K562 (cell line): Measurements from ENCODE around the gene ZBTB16. TPM values are rescaled to one million over a fixed set of nuclear protein-coding genes. Genes with fewer than 3 reads are reported as not detected.

Source experiments
- polyA plus RNA-seq, 8 experiments: library from polyadenylated mRNA; depleted of rRNA in 4 of 8; stranded (reverse) in 5 of 8; unstranded in 3 of 8; fragments of >200 nt; fragmentation: Nextera tagmentation in 2 of 8; fragmentation: Illumina TruSeq in 1 of 8; extraction: Ambion mirVana in 2 of 8; extraction: Trizol in 1 of 8; gene quantifications; 2 replicates each; pipeline versions ENCODE4 v1.2.1 to v1.2.3, GENCODE V29; 2011 to 2014; ENCODE audit warnings: inconsistent platforms in 1 of 8, missing spikeins in 1 of 8
- total RNA-seq, 7 experiments: library from RNA; depleted of rRNA in 6 of 7; stranded (reverse); fragments of >200 nt in 6 of 7; fragmentation: Illumina TruSeq in 2 of 7; extraction: Trizol in 2 of 7; gene quantifications; 2 replicates each; pipeline versions ENCODE4 v1.2.1 to v1.2.3, GENCODE V29; 2011 to 2021; ENCODE audit warnings: low replicate concordance in 1 of 7
- TF ChIP-seq, protein P1 (sequence below): sonication (generic); formaldehyde crosslinking; IDR thresholded peaks from 2 replicates; pipeline ENCODE4 v1.8.0; 2023; ENCODE audit warnings: missing genetic modification reagents, mild to moderate bottlenecking, borderline replicate concordance
- TF ChIP-seq, protein P2 (sequence below): fragments of 450-650 bp; formaldehyde crosslinking; conservative IDR thresholded peaks from 2 replicates; pipeline ENCODE4 v1.4.0; 2022; ENCODE audit warnings: mild to moderate bottlenecking, missing genetic modification characterization

Gene ZBTB16
- total and polyA plus RNA-seq, 9 of the 15 experiments (the other 6 are each of a cell fraction or from before 2014, with no cell fraction given), result 0.06 to 0.40 (median 0.24) TPM; not detected in 4

DNA sequence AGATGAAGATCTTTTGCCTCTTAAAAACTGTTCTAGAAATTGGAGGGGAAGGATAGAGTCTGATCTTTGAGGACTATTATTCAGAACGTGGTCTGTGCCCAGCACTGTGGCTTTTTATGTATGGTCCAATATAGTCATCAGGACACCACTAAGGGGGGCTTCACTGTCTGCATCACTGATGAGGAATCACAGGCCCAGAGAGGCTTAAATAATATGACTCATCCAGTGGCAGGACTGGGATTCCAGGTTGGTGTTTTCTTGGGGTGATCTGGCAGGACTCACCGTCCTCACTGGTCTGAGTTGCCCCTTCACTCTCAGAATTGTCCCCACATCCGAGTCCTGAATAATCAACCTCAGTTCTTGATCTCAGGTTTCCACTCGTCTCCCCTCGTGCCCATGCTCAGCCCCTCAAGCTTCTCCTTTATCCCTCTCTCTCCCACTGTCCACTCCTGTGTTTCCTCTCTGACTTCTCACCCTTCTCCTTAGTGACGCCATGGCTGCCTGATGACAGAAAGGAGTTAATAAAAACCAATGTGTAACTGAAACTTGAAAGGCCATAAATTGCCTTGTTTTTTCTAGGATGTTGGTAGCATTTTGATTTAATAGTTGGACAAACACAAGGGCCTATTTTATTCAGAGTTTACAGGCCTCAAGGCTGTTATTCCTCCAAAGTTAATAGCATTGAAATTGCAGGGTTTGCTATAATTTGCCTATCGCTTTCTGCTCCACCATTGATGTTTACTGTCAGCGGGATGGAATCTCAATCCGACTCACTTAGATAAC is 141.0 kb downstream of the ZBTB16 start (continued):
- TF ChIP-seq, protein P1, sequence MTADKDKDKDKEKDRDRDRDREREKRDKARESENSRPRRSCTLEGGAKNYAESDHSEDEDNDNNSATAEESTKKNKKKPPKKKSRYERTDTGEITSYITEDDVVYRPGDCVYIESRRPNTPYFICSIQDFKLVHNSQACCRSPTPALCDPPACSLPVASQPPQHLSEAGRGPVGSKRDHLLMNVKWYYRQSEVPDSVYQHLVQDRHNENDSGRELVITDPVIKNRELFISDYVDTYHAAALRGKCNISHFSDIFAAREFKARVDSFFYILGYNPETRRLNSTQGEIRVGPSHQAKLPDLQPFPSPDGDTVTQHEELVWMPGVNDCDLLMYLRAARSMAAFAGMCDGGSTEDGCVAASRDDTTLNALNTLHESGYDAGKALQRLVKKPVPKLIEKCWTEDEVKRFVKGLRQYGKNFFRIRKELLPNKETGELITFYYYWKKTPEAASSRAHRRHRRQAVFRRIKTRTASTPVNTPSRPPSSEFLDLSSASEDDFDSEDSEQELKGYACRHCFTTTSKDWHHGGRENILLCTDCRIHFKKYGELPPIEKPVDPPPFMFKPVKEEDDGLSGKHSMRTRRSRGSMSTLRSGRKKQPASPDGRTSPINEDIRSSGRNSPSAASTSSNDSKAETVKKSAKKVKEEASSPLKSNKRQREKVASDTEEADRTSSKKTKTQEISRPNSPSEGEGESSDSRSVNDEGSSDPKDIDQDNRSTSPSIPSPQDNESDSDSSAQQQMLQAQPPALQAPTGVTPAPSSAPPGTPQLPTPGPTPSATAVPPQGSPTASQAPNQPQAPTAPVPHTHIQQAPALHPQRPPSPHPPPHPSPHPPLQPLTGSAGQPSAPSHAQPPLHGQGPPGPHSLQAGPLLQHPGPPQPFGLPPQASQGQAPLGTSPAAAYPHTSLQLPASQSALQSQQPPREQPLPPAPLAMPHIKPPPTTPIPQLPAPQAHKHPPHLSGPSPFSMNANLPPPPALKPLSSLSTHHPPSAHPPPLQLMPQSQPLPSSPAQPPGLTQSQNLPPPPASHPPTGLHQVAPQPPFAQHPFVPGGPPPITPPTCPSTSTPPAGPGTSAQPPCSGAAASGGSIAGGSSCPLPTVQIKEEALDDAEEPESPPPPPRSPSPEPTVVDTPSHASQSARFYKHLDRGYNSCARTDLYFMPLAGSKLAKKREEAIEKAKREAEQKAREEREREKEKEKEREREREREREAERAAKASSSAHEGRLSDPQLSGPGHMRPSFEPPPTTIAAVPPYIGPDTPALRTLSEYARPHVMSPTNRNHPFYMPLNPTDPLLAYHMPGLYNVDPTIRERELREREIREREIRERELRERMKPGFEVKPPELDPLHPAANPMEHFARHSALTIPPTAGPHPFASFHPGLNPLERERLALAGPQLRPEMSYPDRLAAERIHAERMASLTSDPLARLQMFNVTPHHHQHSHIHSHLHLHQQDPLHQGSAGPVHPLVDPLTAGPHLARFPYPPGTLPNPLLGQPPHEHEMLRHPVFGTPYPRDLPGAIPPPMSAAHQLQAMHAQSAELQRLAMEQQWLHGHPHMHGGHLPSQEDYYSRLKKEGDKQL (CRISPR knock-in tag), result no peak
- TF ChIP-seq, protein P2, sequence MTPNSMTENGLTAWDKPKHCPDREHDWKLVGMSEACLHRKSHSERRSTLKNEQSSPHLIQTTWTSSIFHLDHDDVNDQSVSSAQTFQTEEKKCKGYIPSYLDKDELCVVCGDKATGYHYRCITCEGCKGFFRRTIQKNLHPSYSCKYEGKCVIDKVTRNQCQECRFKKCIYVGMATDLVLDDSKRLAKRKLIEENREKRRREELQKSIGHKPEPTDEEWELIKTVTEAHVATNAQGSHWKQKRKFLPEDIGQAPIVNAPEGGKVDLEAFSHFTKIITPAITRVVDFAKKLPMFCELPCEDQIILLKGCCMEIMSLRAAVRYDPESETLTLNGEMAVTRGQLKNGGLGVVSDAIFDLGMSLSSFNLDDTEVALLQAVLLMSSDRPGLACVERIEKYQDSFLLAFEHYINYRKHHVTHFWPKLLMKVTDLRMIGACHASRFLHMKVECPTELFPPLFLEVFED, result no peak
